ENCODE results near the gene ADAP1.
A peak's percentile ranks its signal among the peaks of the same experiment; 100 is the strongest.

DNA sequence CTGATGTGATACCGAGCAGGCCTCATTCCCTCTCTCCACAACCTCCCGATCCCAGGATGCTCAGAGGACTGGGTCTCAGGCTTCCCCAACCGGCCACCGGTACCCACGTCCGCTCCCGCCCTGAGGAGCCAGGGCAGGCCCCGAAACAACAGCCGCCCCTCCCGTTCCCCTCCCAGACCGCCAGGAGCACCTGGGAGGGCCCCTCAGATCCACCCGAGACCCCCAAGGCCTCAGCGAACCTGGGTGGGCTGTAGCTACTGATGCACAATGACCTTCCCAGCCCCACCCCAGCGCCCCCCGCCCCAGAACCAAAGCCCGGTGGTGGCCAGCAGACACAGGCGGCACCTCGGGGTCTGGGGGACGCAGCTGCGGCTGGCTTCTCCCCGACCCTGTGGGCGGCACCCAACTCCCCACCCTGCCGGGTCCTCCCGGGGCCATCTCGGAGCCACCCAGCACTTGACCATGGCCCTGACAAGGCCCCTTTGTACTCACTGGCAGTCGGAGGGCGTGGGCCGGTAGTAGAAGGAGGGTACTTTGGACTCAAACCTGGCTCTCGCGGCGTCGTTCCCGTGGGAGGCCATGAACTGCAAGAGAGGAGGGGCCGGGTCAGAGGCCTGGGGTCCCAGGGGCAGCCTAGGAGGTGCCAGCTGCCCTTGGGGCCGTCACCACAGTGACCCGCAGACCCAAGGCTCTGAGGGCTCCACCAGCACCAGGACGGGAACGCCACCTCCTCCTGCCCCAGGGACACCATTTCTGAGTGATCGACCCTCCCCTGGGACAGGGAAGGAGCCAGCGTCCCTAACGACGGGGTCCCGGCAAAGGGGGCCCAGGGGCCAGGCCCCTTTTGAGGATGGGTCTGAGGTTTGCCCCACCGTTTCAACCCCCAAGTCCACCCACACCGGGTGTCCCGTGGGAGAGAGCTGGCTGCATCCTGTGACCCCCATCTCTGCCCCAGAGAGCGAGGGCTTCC is 28.1 kb downstream of the ADAP1 start:
- TF ChIP-seq CHCHD3 (CRISPR knock-in tag; IDR thresholded peaks at IDR 0.05) (no peak), ZNF17 (CRISPR knock-in tag; IDR thresholded peaks at IDR 0.05) (no peak), JUNB (CRISPR knock-in tag; IDR thresholded peaks at IDR 0.05; ENCODE audit: borderline replicate concordance) (no peak), ARNT2 (CRISPR knock-in tag; IDR thresholded peaks at IDR 0.05; ENCODE audit: low read depth) (peak; percentile 56; the same call in 1 of the 2 replicates)
- TF ChIP-seq, protein P1, sequence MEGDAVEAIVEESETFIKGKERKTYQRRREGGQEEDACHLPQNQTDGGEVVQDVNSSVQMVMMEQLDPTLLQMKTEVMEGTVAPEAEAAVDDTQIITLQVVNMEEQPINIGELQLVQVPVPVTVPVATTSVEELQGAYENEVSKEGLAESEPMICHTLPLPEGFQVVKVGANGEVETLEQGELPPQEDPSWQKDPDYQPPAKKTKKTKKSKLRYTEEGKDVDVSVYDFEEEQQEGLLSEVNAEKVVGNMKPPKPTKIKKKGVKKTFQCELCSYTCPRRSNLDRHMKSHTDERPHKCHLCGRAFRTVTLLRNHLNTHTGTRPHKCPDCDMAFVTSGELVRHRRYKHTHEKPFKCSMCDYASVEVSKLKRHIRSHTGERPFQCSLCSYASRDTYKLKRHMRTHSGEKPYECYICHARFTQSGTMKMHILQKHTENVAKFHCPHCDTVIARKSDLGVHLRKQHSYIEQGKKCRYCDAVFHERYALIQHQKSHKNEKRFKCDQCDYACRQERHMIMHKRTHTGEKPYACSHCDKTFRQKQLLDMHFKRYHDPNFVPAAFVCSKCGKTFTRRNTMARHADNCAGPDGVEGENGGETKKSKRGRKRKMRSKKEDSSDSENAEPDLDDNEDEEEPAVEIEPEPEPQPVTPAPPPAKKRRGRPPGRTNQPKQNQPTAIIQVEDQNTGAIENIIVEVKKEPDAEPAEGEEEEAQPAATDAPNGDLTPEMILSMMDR (CRISPR knock-in tag; IDR thresholded peaks at IDR 0.05): peak; percentile 21; the same call in 1 of the 2 replicates
